ENCODE results near the gene HAUS1. TPM values are rescaled to one million over a fixed set of nuclear protein-coding genes. Genes with fewer than 3 reads are reported as not detected.

Gene HAUS1
- total and polyA plus RNA-seq, 2 experiments from 2014 or later, result 163 to 216 TPM

- Mint-ChIP-seq H3K27me3 (ENCODE audit: insufficient read depth, low read depth, poor library complexity) (peaks cover 6% of the 10 kb centered on the region), H3K4me3 (no peak overlapping the region), H3K27ac (no peak overlapping the region; the same call in 1 of the 2 replicates), H3K9me3 (no peaks in the 10 kb centered on the region), H3K4me1 (no peaks in the 10 kb centered on the region), H3K36me3 (ENCODE audit: low read depth) (peaks cover 67% of the 10 kb centered on the region)
- ATAC-seq (no peak), DNase-seq (ENCODE audit: low spot score) (no peak)
- H3K9me2 ChIP-seq (ENCODE audit: insufficient read depth), result no peaks in the 10 kb centered on the region
- peaks cover 16% of the 10 kb centered on the region for H4K20me1 ChIP-seq (replicated peaks; ENCODE audit: insufficient read depth)
- H3K27me3 ChIP-seq (ENCODE audit: insufficient read depth), result no peaks in the 10 kb centered on the region
- no peaks in the 10 kb centered on the region for H3F3A ChIP-seq (replicated peaks; ENCODE audit: low read depth)
- H3K4me2 ChIP-seq, result no peak overlapping the region
- H3K36me3 ChIP-seq (ENCODE audit: insufficient read depth), result peaks cover 32% of the 10 kb centered on the region
- H2AFZ ChIP-seq, result no peak overlapping the region
- H3K4me3 ChIP-seq, result no peak overlapping the region
- no peak for TF ChIP-seq CREB1 (CRISPR knock-in tag; IDR thresholded peaks at IDR 0.05; ENCODE audit: low read depth)
- TF ChIP-seq POLR2AphosphoS5 (IDR thresholded peaks at IDR 0.05; ENCODE audit: low read depth), result no peak
- TF ChIP-seq NANOG (IDR thresholded peaks at IDR 0.05; ENCODE audit: borderline replicate concordance), result no peak
- TF ChIP-seq JUNB (IDR thresholded peaks at IDR 0.05; ENCODE audit: unreplicated experiment), result no peak
- TF ChIP-seq, protein P1, sequence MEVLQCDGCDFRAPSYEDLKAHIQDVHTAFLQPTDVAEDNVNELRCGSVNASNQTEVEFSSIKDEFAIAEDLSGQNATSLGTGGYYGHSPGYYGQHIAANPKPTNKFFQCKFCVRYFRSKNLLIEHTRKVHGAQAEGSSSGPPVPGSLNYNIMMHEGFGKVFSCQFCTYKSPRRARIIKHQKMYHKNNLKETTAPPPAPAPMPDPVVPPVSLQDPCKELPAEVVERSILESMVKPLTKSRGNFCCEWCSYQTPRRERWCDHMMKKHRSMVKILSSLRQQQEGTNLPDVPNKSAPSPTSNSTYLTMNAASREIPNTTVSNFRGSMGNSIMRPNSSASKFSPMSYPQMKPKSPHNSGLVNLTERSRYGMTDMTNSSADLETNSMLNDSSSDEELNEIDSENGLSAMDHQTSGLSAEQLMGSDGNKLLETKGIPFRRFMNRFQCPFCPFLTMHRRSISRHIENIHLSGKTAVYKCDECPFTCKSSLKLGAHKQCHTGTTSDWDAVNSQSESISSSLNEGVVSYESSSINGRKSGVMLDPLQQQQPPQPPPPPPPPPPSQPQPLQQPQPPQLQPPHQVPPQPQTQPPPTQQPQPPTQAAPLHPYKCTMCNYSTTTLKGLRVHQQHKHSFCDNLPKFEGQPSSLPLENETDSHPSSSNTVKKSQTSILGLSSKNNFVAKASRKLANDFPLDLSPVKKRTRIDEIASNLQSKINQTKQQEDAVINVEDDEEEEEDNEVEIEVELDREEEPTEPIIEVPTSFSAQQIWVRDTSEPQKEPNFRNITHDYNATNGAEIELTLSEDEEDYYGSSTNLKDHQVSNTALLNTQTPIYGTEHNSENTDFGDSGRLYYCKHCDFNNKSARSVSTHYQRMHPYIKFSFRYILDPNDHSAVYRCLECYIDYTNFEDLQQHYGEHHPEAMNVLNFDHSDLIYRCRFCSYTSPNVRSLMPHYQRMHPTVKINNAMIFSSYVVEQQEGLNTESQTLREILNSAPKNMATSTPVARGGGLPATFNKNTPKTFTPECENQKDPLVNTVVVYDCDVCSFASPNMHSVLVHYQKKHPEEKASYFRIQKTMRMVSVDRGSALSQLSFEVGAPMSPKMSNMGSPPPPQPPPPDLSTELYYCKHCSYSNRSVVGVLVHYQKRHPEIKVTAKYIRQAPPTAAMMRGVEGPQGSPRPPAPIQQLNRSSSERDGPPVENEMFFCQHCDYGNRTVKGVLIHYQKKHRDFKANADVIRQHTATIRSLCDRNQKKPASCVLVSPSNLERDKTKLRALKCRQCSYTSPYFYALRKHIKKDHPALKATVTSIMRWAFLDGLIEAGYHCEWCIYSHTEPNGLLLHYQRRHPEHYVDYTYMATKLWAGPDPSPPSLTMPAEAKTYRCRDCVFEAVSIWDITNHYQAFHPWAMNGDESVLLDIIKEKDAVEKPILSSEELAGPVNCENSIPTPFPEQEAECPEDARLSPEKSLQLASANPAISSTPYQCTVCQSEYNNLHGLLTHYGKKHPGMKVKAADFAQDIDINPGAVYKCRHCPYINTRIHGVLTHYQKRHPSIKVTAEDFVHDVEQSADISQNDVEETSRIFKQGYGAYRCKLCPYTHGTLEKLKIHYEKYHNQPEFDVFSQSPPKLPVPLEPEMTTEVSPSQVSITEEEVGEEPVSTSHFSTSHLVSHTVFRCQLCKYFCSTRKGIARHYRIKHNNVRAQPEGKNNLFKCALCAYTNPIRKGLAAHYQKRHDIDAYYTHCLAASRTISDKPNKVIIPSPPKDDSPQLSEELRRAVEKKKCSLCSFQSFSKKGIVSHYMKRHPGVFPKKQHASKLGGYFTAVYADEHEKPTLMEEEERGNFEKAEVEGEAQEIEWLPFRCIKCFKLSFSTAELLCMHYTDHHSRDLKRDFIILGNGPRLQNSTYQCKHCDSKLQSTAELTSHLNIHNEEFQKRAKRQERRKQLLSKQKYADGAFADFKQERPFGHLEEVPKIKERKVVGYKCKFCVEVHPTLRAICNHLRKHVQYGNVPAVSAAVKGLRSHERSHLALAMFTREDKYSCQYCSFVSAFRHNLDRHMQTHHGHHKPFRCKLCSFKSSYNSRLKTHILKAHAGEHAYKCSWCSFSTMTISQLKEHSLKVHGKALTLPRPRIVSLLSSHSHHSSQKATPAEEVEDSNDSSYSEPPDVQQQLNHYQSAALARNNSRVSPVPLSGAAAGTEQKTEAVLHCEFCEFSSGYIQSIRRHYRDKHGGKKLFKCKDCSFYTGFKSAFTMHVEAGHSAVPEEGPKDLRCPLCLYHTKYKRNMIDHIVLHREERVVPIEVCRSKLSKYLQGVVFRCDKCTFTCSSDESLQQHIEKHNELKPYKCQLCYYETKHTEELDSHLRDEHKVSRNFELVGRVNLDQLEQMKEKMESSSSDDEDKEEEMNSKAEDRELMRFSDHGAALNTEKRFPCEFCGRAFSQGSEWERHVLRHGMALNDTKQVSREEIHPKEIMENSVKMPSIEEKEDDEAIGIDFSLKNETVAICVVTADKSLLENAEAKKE (CRISPR knock-in tag; IDR thresholded peaks at IDR 0.05), result no peak
- TF ChIP-seq, protein P2, sequence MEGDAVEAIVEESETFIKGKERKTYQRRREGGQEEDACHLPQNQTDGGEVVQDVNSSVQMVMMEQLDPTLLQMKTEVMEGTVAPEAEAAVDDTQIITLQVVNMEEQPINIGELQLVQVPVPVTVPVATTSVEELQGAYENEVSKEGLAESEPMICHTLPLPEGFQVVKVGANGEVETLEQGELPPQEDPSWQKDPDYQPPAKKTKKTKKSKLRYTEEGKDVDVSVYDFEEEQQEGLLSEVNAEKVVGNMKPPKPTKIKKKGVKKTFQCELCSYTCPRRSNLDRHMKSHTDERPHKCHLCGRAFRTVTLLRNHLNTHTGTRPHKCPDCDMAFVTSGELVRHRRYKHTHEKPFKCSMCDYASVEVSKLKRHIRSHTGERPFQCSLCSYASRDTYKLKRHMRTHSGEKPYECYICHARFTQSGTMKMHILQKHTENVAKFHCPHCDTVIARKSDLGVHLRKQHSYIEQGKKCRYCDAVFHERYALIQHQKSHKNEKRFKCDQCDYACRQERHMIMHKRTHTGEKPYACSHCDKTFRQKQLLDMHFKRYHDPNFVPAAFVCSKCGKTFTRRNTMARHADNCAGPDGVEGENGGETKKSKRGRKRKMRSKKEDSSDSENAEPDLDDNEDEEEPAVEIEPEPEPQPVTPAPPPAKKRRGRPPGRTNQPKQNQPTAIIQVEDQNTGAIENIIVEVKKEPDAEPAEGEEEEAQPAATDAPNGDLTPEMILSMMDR (conservative IDR thresholded peaks at IDR 0.05; ENCODE audit: low read depth in 2 of 2), result no peak
- no peak for TF ChIP-seq EZH2 (IDR thresholded peaks at IDR 0.05; ENCODE audit: low read depth, unreplicated experiment)
- no peak for TF ChIP-seq EZH2phosphoT487 (IDR thresholded peaks at IDR 0.05; ENCODE audit: unreplicated experiment)
- TF ChIP-seq, protein P3, sequence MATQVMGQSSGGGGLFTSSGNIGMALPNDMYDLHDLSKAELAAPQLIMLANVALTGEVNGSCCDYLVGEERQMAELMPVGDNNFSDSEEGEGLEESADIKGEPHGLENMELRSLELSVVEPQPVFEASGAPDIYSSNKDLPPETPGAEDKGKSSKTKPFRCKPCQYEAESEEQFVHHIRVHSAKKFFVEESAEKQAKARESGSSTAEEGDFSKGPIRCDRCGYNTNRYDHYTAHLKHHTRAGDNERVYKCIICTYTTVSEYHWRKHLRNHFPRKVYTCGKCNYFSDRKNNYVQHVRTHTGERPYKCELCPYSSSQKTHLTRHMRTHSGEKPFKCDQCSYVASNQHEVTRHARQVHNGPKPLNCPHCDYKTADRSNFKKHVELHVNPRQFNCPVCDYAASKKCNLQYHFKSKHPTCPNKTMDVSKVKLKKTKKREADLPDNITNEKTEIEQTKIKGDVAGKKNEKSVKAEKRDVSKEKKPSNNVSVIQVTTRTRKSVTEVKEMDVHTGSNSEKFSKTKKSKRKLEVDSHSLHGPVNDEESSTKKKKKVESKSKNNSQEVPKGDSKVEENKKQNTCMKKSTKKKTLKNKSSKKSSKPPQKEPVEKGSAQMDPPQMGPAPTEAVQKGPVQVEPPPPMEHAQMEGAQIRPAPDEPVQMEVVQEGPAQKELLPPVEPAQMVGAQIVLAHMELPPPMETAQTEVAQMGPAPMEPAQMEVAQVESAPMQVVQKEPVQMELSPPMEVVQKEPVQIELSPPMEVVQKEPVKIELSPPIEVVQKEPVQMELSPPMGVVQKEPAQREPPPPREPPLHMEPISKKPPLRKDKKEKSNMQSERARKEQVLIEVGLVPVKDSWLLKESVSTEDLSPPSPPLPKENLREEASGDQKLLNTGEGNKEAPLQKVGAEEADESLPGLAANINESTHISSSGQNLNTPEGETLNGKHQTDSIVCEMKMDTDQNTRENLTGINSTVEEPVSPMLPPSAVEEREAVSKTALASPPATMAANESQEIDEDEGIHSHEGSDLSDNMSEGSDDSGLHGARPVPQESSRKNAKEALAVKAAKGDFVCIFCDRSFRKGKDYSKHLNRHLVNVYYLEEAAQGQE (IDR thresholded peaks at IDR 0.05; ENCODE audit: unreplicated experiment), result no peak
- TF ChIP-seq ZNF114 (CRISPR knock-in tag; IDR thresholded peaks at IDR 0.05), result no peak
- no peak for TF ChIP-seq ETS1 (IDR thresholded peaks at IDR 0.05)
- no peak for TF ChIP-seq ZNF331 (CRISPR knock-in tag; IDR thresholded peaks at IDR 0.05; ENCODE audit: low read depth)
- no peak overlapping the region for H3K27ac ChIP-seq (ENCODE audit: low read depth)
- no peaks in the 10 kb centered on the region for H3K4me1 ChIP-seq (ENCODE audit: insufficient read depth)
- peaks cover 54% of the 10 kb centered on the region for H3K79me2 ChIP-seq (replicated peaks; ENCODE audit: insufficient read depth)
Measured at GRCh38 chr18:46109386-46109785, 5.2 kb downstream of the HAUS1 start.

Measured in GM23338 (cell line).